Upper lobe of right lung (tissue), 1 donor: Measurements from ENCODE around the gene HDAC4. TPM values are rescaled to one million over a fixed set of nuclear protein-coding genes. Genes with fewer than 3 reads are reported as not detected.
A peak's percentile ranks its signal among the peaks of the same experiment; 100 is the strongest.

Source experiments
- ATAC-seq: fragments of 200-7000 bp; cut with Tn5 transposase; one replicate; pipeline ENCODE4 v1.9.1; 2020; ENCODE audit warnings: mild to moderate bottlenecking, moderate library complexity
- DNase-seq: peaks from one replicate; pipeline ENCODE4 v3.0.0-alpha.2; 2020
- H3K27ac ChIP-seq: fragments of 200-600 bp; one replicate; pipeline ENCODE4 v1.8.0; 2022
- H3K27me3 ChIP-seq: fragments of 200-600 bp; one replicate; pipeline ENCODE4 v1.8.0; 2022; ENCODE audit warnings: mild to moderate bottlenecking
- H3K36me3 ChIP-seq: fragments of 200-600 bp; one replicate; pipeline ENCODE4 v1.8.0; 2022
- H3K4me1 ChIP-seq: fragments of 200-600 bp; one replicate; pipeline ENCODE4 v1.8.0; 2022
- H3K4me3 ChIP-seq: fragments of 200-600 bp; one replicate; pipeline ENCODE4 v1.8.0; 2022; ENCODE audit warnings: mild to moderate bottlenecking
- H3K9me3 ChIP-seq: fragments of 200-600 bp; one replicate; pipeline ENCODE4 v1.8.0; 2022
- CTCF ChIP-seq: fragments of 200-600 bp; IDR thresholded peaks from one replicate; pipeline ENCODE4 v1.8.0; 2022; ENCODE audit warnings: antibody characterized with exemption
- intact Hi-C: fragments of 100-400 bp; cut with DNase I; formaldehyde crosslinking; loops from one replicate; pipeline ENCODE4 v1.11.0; 2022
- total RNA-seq: library from RNA; stranded (reverse); fragmentation: NEBNext Ultra II Directional; extraction: Animal tissue kit (Norgen Biotek cat#: 25700); gene quantifications from one replicate; pipeline ENCODE4 v1.2.1, GENCODE V29; 2021
- donor health status: DM: no; HTN: yes; CAD: no; lungs with severe emphysema.

The HDAC4 gene
- total RNA-seq, 1 donor from 2014 or later = 44.1 TPM

- DNase-seq = peak; percentile 43
- Histone ChIP-seq H3K27ac (no peak overlapping the region), H3K27me3 (no peaks in the 10 kb centered on the region), H3K4me1 (no peaks in the 10 kb centered on the region), H3K36me3 (no peaks in the 10 kb centered on the region), H3K9me3 (no peaks in the 10 kb centered on the region), H3K4me3 (no peak overlapping the region)
- ATAC-seq = no peak
- intact Hi-C loops = no loop called here
- no peak for TF ChIP-seq CTCF
Measured at GRCh38 chr2:239383036-239383758, 17.6 kb downstream of the HDAC4 start.

GRCh38 chr2:239382384-239382880, 18.4 kb downstream of the HDAC4 start:
- Histone ChIP-seq H3K9me3 (no peaks in the 10 kb centered on the region), H3K36me3 (no peaks in the 10 kb centered on the region), H3K4me3 (no peak overlapping the region), H3K27me3 (no peaks in the 10 kb centered on the region), H3K4me1 (no peaks in the 10 kb centered on the region), H3K27ac (no peak overlapping the region)
- DNase-seq = no peak
- no peak for ATAC-seq
- TF ChIP-seq CTCF = no peak
- intact Hi-C loops = no loop called here

- Histone ChIP-seq H3K27ac (no peak overlapping the region), H3K27me3 (no peaks in the 10 kb centered on the region), H3K4me3 (no peak overlapping the region), H3K36me3 (no peaks in the 10 kb centered on the region), H3K9me3 (no peaks in the 10 kb centered on the region), H3K4me1 (no peaks in the 10 kb centered on the region)
- intact Hi-C loops = no loop called here
- ATAC-seq (no peak), DNase-seq (no peak)
- TF ChIP-seq CTCF = no peak
Measured at GRCh38 chr2:239381709-239382134, 19.1 kb downstream of the HDAC4 start.

GRCh38 chr2:239380831-239381708, 19.8 kb downstream of the HDAC4 start:
- H3K27me3 ChIP-seq = no peaks in the 10 kb centered on the region
- DNase-seq = peak; percentile 66
- no peaks in the 10 kb centered on the region for H3K36me3 ChIP-seq
- TF ChIP-seq CTCF = no peak
- no peak overlapping the region for H3K4me3 ChIP-seq
- no peaks in the 10 kb centered on the region for H3K9me3 ChIP-seq
- no peaks in the 10 kb centered on the region for H3K4me1 ChIP-seq
- intact Hi-C loops = no loop called here
- no peak overlapping the region for H3K27ac ChIP-seq
- peak; percentile 49 for ATAC-seq

DNA sequence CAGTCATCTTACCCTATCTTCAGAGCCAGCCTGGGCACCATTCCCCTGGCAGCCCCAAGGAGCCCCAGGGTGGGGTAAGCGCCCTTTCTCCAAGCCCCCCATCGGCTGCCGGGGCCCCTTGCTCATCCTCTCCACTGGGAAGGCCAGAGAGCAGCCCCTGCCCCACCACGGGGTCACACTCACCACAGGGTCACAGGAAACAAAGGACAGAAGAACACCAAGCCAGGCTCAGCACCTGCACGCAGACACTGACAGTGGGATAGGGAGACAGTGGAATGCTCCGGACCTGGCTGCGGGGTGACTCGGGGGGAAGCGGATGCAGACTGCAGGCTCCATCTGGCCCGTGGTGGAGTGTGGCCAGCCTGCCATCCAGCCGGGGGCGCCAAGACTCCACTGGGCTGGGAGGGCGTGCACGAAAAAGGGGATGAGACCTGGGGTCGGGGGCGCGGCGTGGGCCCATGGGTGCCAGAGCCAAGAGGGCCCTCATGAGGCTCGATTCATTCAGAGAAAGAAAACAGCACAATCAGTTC, 21.1 kb downstream of the HDAC4 start:
- no peaks in the 10 kb centered on the region for H3K36me3 ChIP-seq
- no peaks in the 10 kb centered on the region for H3K4me1 ChIP-seq
- TF ChIP-seq CTCF = no peak
- intact Hi-C loops = no loop called here
- no peaks in the 10 kb centered on the region for H3K9me3 ChIP-seq
- no peak for DNase-seq
- ATAC-seq = no peak
- no peak overlapping the region for H3K4me3 ChIP-seq
- no peaks in the 10 kb centered on the region for H3K27me3 ChIP-seq
- no peak overlapping the region for H3K27ac ChIP-seq
